A549 (cell line): Measurements from ENCODE around the gene HLA-DOB.

Source experiments
- CHD4 ChIP-seq: fragments of 200-600 bp; sonication (generic); IDR thresholded peaks from 2 replicates; pipeline ENCODE4 v1.6.1; 2016; ENCODE audit warnings: antibody characterized with exemption, mild to moderate bottlenecking, borderline replicate concordance
- CTCF ChIP-seq: fragments of >200 bp; sonication (Bioruptor Twin); formaldehyde crosslinking; IDR thresholded peaks from 3 replicates; pipeline ENCODE4 v1.5.1; 2016
- EP300 ChIP-seq, 2 experiments: fragments of >200 bp; sonication (Bioruptor Twin); formaldehyde crosslinking; IDR thresholded peaks; 2 replicates in 1 of 2; 3 replicates in 1 of 2; pipeline ENCODE4 v1.6.1; 2016 to 2017
- FOSL2 ChIP-seq, 2 experiments: fragments of 450-650 bp in 1 of 2; fragments of >200 bp in 1 of 2; sonication (Bioruptor Twin) in 1 of 2; formaldehyde crosslinking; IDR thresholded peaks; 2 replicates each; pipeline versions ENCODE4 v1.5.0 to v1.6.1; 2016 to 2020; ENCODE audit warnings: mild to moderate bottlenecking in 1 of 2, moderate library complexity in 1 of 2
- HDAC2 ChIP-seq: fragments of 200-600 bp; sonication (generic); IDR thresholded peaks from 2 replicates; pipeline ENCODE4 v1.6.1; 2016
- MAZ ChIP-seq: fragments of 150-350 bp; IDR thresholded peaks from 2 replicates; pipeline ENCODE4 v1.6.1; 2014; ENCODE audit warnings: antibody characterized with exemption, low read depth, low read length, borderline replicate concordance
- MYC ChIP-seq: IDR thresholded peaks from 2 replicates; pipeline ENCODE4 v1.6.1; 2012; ENCODE audit warnings: mild to moderate bottlenecking, inconsistent platforms, low read length, improper control_type of control experiment, borderline replicate concordance
- POLR2A ChIP-seq: IDR thresholded peaks from 2 replicates; pipeline ENCODE4 v1.6.1; 2012; ENCODE audit warnings: mild to moderate bottlenecking, low read length
- REST ChIP-seq: fragments of 200-600 bp; sonication (generic); IDR thresholded peaks from 2 replicates; pipeline ENCODE4 v1.6.1; 2016; ENCODE audit warnings: antibody characterized with exemption, mild to moderate bottlenecking, moderate library complexity
- TF ChIP-seq, protein P1 (sequence below): fragments of 150-350 bp; IDR thresholded peaks from 2 replicates; pipeline ENCODE4 v1.6.1; 2014; ENCODE audit warnings: low read depth, mild to moderate bottlenecking, low read length
- TF ChIP-seq, protein P2 (sequence below): IDR thresholded peaks from 2 replicates; pipeline ENCODE4 v1.6.1; 2012

GRCh38 chr6:32818867-32819266, 2.1 kb upstream of the HLA-DOB start:
- TF ChIP-seq POLR2A (no peak), HDAC2 (no peak), CTCF (no peak), MAZ (no peak), REST (no peak), EP300 (IDR thresholded peaks at IDR 0.05) (no peak), FOSL2 (IDR thresholded peaks at IDR 0.05) (no peak), FOSL2 (CRISPR knock-in tag; IDR thresholded peaks at IDR 0.05) (no peak), MYC (no peak), CHD4 (no peak)
- TF ChIP-seq, protein P1, sequence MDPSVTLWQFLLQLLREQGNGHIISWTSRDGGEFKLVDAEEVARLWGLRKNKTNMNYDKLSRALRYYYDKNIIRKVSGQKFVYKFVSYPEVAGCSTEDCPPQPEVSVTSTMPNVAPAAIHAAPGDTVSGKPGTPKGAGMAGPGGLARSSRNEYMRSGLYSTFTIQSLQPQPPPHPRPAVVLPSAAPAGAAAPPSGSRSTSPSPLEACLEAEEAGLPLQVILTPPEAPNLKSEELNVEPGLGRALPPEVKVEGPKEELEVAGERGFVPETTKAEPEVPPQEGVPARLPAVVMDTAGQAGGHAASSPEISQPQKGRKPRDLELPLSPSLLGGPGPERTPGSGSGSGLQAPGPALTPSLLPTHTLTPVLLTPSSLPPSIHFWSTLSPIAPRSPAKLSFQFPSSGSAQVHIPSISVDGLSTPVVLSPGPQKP, result no peak
- TF ChIP-seq, protein P2, sequence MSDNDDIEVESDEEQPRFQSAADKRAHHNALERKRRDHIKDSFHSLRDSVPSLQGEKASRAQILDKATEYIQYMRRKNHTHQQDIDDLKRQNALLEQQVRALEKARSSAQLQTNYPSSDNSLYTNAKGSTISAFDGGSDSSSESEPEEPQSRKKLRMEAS, result no peak
